ENCODE results near the gene SEMA6C.

Gene SEMA6C

GRCh38 chr1:151158326-151158725 lies 11.9 kb upstream of the SEMA6C start:
- DNase-seq = no peak

GRCh38 chr1:151157067-151157531 lies 10.7 kb upstream of the SEMA6C start:
- no peak for DNase-seq

GRCh38 chr1:151156515-151156819 lies 10.0 kb upstream of the SEMA6C start, which contains the start of gene TNFAIP8L2:
Gene TNFAIP8L2, plus strand, starts transcription at chr1:151156649. Its CDS starts 2,049 bp downstream, at chr1:151158698.
- DNase-seq = no peak

- no peak for DNase-seq
Observed at GRCh38 chr1:151147665-151148064, 1.2 kb upstream of the SEMA6C start.

- DNase-seq = no peak
Observed at GRCh38 chr1:151147132-151147503, 687 bp upstream of the SEMA6C start.

- peak; percentile 28 for DNase-seq
Observed at GRCh38 chr1:151146072-151146411, 389 bp downstream of the SEMA6C start.

- DNase-seq = peak; percentile 25
Observed at GRCh38 chr1:151145304-151146071, 943 bp downstream of the SEMA6C start.

GRCh38 chr1:151144474-151145303 lies 1.7 kb downstream of the SEMA6C start:
- peak; percentile 34 for DNase-seq

GRCh38 chr1:151143986-151144385 lies 2.4 kb downstream of the SEMA6C start:
- no peak for DNase-seq

GRCh38 chr1:151143057-151143435 lies 3.4 kb downstream of the SEMA6C start:
- DNase-seq = no peak

GRCh38 chr1:151142411-151143056 lies 3.9 kb downstream of the SEMA6C start:
- DNase-seq = no peak

- DNase-seq = no peak
Observed at GRCh38 chr1:151137789-151138188, 8.6 kb downstream of the SEMA6C start.

GRCh38 chr1:151135433-151136385 lies 10.7 kb downstream of the SEMA6C start:
- no peak for DNase-seq

- DNase-seq = no peak
Observed at GRCh38 chr1:151134991-151135390, 11.4 kb downstream of the SEMA6C start.

- DNase-seq = no peak
Observed at GRCh38 chr1:151134396-151134795, 12.0 kb downstream of the SEMA6C start.

- DNase-seq = no peak
Observed at GRCh38 chr1:151133018-151133806, 13.2 kb downstream of the SEMA6C start.

- DNase-seq = no peak
Observed at GRCh38 chr1:151132335-151133017, 14.0 kb downstream of the SEMA6C start.

GRCh38 chr1:151131701-151132334 lies 14.6 kb downstream of the SEMA6C start:
- DNase-seq = no peak

GRCh38 chr1:151130987-151131586 lies 15.3 kb downstream of the SEMA6C start:
- peak; percentile 89 for DNase-seq

GRCh38 chr1:151128800-151129199 lies 17.6 kb downstream of the SEMA6C start:
- DNase-seq = no peak
